Panc1 (cell line): ENCODE results near the gene SLC19A2. TPM values are rescaled to one million over a fixed set of nuclear protein-coding genes. Genes with fewer than 3 reads are reported as not detected.

Experiments
- ATAC-seq: fragments of 200-7000 bp; cut with Tn5 transposase; 2 replicates; pipeline ENCODE4 v1.9.1; 2020; ENCODE audit warnings: mild to moderate bottlenecking, moderate library complexity
- BruUV-seq: library from RNA; stranded (reverse); fragments of 400-500 nt; replicated peaks from 2 replicates; lab custom pipeline; 2021; lab: Mats Ljungman, UMichigan
- CTCF ChIA-PET: fragments of 300-600 bp; sonication (Branson Sonifier 250); formaldehyde crosslinking; loops from one replicate; lab custom pipeline; 2022; ENCODE audit warnings: antibody characterized with exemption; lab: Charles Lee
- POLR2A ChIA-PET: fragments of 300-600 bp; sonication (Branson Sonifier 250); formaldehyde crosslinking; loops from one replicate; lab custom pipeline; 2022; ENCODE audit warnings: antibody characterized with exemption; lab: Charles Lee
- DNase-seq: peaks from one replicate; pipeline ENCODE4 v3.0.0-alpha.2; 2010; ENCODE audit warnings: low read depth, low spot score
- H3K27ac ChIP-seq: 2 replicates; pipeline ENCODE4 v1.5.1; 2011; ENCODE audit warnings: mild to moderate bottlenecking, low read length, inconsistent platforms
- H3K27me3 ChIP-seq: fragments of 200-500 bp; sonication (Bioruptor generic); 2 replicates; pipeline ENCODE4 v1.6.0; 2014; ENCODE audit warnings: low read length, inconsistent platforms; ENCODE audit not compliant: control insufficient read depth, insufficient read depth
- H3K36me3 ChIP-seq: fragments of 200-500 bp; sonication (Bioruptor generic); 2 replicates; pipeline ENCODE4 v1.5.1; 2014; ENCODE audit warnings: inconsistent platforms, mild to moderate bottlenecking, low read length, moderate library complexity; ENCODE audit not compliant: control insufficient read depth, insufficient read depth
- H3K4me1 ChIP-seq: 2 replicates; pipeline ENCODE4 v1.5.1; 2011; ENCODE audit warnings: inconsistent platforms, mild to moderate bottlenecking, low read length, moderate library complexity; ENCODE audit not compliant: control insufficient read depth, insufficient read depth
- H3K4me3 ChIP-seq, 2 experiments: 2 replicates each; pipeline ENCODE4 v1.5.1; 2011 to 2012; ENCODE audit warnings: low read depth in 2 of 2, low read length in 2 of 2, mild to moderate bottlenecking in 2 of 2, inconsistent platforms in 1 of 2, moderate library complexity in 1 of 2
- H3K9me3 ChIP-seq: fragments of 200-500 bp; sonication (Bioruptor generic); 2 replicates; pipeline ENCODE4 v1.5.1; 2014; ENCODE audit warnings: low read depth, mild to moderate bottlenecking, inconsistent platforms, low read length, moderate library complexity; ENCODE audit not compliant: control insufficient read depth, insufficient read depth
- POLR2AphosphoS5 ChIP-seq: IDR thresholded peaks from 2 replicates; pipeline ENCODE4 v1.6.1; 2012; ENCODE audit warnings: mild to moderate bottlenecking, low read depth, low read length, moderate library complexity
- SIN3A ChIP-seq: IDR thresholded peaks from 2 replicates; pipeline ENCODE4 v1.6.1; 2012; ENCODE audit warnings: low read depth, mild to moderate bottlenecking, low read length, moderate library complexity, borderline replicate concordance; ENCODE audit not compliant: insufficient read depth
- TCF7L2 ChIP-seq: IDR thresholded peaks from 2 replicates; pipeline ENCODE4 v1.6.1; 2011; ENCODE audit warnings: mild to moderate bottlenecking, low read depth, low read length, inconsistent platforms
- in situ Hi-C: cut with HindIII; loops from 2 replicates; pipeline ENCODE4 v1.10.0; 2016; ENCODE audit warnings: low sequenced_read_pairs, low pct_unique_long_range_greater_than_20kb
- intact Hi-C: fragments of 100-400 bp; cut with micrococcal nuclease; formaldehyde crosslinking; loops from one replicate; pipeline ENCODE4 v1.10.0; 2022; ENCODE audit not compliant: unreplicated experiment
- total RNA-seq: library from RNA; stranded (reverse); gene quantifications from one replicate; pipeline ENCODE4 v1.2.1, GENCODE V29; 2021; ENCODE audit not compliant: unreplicated experiment
- TF ChIP-seq, protein P1 (sequence below), 2 experiments: IDR thresholded peaks; 2 replicates each; pipeline ENCODE4 v1.6.1; 2011 to 2012; ENCODE audit warnings: low read depth in 2 of 2, control low read depth in 1 of 2, low read length in 1 of 2, mild to moderate bottlenecking in 1 of 2, moderate library complexity in 1 of 2; ENCODE audit not compliant: insufficient read depth in 1 of 2
- TF ChIP-seq, protein P2 (sequence below): fragments of 450-650 bp; IDR thresholded peaks from 2 replicates; pipeline ENCODE4 v1.5.1; 2017; ENCODE audit warnings: mild to moderate bottlenecking

Gene SLC19A2
- total RNA-seq, 1 experiment from 2014 or later = 10.8 TPM

DNA sequence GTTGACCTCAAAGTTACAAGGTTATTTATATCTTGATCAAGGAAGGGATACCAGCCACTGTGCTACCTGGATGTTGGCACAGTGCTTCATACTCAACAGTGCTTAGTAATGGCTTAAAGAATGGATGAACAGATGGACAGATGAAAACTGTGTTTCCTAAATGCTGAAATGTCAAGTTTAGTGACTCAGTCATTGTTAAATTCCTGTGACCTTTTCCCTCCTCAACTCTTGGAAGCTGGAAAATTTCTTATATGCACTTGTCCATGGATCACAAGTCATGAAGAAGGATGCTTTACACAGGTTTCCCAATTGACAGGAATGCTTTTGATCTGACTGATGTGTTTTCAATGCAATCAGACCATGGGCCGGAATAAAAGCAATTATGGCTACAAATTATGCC is 39.6 kb upstream of the SLC19A2 start:
- DNase-seq = no peak
- intact Hi-C loops (no loop called here), in situ Hi-C loops (no loop called here)
- no peaks in the 10 kb centered on the region for H3K36me3 ChIP-seq
- H3K27ac ChIP-seq = no peak overlapping the region
- TF ChIP-seq, protein P1, sequence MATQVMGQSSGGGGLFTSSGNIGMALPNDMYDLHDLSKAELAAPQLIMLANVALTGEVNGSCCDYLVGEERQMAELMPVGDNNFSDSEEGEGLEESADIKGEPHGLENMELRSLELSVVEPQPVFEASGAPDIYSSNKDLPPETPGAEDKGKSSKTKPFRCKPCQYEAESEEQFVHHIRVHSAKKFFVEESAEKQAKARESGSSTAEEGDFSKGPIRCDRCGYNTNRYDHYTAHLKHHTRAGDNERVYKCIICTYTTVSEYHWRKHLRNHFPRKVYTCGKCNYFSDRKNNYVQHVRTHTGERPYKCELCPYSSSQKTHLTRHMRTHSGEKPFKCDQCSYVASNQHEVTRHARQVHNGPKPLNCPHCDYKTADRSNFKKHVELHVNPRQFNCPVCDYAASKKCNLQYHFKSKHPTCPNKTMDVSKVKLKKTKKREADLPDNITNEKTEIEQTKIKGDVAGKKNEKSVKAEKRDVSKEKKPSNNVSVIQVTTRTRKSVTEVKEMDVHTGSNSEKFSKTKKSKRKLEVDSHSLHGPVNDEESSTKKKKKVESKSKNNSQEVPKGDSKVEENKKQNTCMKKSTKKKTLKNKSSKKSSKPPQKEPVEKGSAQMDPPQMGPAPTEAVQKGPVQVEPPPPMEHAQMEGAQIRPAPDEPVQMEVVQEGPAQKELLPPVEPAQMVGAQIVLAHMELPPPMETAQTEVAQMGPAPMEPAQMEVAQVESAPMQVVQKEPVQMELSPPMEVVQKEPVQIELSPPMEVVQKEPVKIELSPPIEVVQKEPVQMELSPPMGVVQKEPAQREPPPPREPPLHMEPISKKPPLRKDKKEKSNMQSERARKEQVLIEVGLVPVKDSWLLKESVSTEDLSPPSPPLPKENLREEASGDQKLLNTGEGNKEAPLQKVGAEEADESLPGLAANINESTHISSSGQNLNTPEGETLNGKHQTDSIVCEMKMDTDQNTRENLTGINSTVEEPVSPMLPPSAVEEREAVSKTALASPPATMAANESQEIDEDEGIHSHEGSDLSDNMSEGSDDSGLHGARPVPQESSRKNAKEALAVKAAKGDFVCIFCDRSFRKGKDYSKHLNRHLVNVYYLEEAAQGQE (IDR thresholded peaks at IDR 0.05; ENCODE audit: insufficient read depth in 1 of 2, low read depth in 2 of 2, low read length in 1 of 2) = no peak
- TF ChIP-seq SIN3A = no peak
- TF ChIP-seq TCF7L2 = no peak
- TF ChIP-seq POLR2AphosphoS5 = no peak
- TF ChIP-seq, protein P2, sequence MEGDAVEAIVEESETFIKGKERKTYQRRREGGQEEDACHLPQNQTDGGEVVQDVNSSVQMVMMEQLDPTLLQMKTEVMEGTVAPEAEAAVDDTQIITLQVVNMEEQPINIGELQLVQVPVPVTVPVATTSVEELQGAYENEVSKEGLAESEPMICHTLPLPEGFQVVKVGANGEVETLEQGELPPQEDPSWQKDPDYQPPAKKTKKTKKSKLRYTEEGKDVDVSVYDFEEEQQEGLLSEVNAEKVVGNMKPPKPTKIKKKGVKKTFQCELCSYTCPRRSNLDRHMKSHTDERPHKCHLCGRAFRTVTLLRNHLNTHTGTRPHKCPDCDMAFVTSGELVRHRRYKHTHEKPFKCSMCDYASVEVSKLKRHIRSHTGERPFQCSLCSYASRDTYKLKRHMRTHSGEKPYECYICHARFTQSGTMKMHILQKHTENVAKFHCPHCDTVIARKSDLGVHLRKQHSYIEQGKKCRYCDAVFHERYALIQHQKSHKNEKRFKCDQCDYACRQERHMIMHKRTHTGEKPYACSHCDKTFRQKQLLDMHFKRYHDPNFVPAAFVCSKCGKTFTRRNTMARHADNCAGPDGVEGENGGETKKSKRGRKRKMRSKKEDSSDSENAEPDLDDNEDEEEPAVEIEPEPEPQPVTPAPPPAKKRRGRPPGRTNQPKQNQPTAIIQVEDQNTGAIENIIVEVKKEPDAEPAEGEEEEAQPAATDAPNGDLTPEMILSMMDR = no peak
- no peaks in the 10 kb centered on the region for H3K9me3 ChIP-seq
- ChIA-PET POLR2A (no interaction called here), CTCF (no interaction called here)
- H3K4me3 ChIP-seq = no peak overlapping the region
- peaks cover 7% of the 10 kb centered on the region for H3K27me3 ChIP-seq
- ATAC-seq = no peak
- no peaks in the 10 kb centered on the region for H3K4me1 ChIP-seq
- no TSS peak for BruUV-seq

- TF ChIP-seq TCF7L2 = no peak
- TF ChIP-seq, protein P2 = no peak
- TF ChIP-seq SIN3A = no peak
- TF ChIP-seq, protein P1 (IDR thresholded peaks at IDR 0.05; ENCODE audit: insufficient read depth in 1 of 2, low read depth in 2 of 2, low read length in 1 of 2) = no peak
- TF ChIP-seq POLR2AphosphoS5 = no peak
- H3K9me3 ChIP-seq = no peaks in the 10 kb centered on the region
- H3K4me3 ChIP-seq = no peak overlapping the region
- no peaks in the 10 kb centered on the region for H3K36me3 ChIP-seq
- ChIA-PET CTCF (no interaction called here), POLR2A (no interaction called here)
- H3K27me3 ChIP-seq = no peaks in the 10 kb centered on the region; the same call in 1 of the 2 replicates
- intact Hi-C loops = no loop called here
- BruUV-seq = no TSS peak
- no peaks in the 10 kb centered on the region for H3K4me1 ChIP-seq
- H3K27ac ChIP-seq = no peak overlapping the region
- DNase-seq (no peak), ATAC-seq (no peak)
- in situ Hi-C loops = no loop called here
These were observed 38.2 kb upstream of the SLC19A2 start for GRCh38 chr1:169523904-169524303.
